HG02885 (cell line): ENCODE data around the gene CHTOP.

Source experiments
- ATAC-seq: cut with Tn5 transposase; IDR thresholded peaks from one replicate; pipeline ENCODE4 v1.9.1; 2021; ENCODE audit warnings: mild to moderate bottlenecking; ENCODE audit not compliant: unreplicated experiment, poor library complexity

The CHTOP gene

DNA sequence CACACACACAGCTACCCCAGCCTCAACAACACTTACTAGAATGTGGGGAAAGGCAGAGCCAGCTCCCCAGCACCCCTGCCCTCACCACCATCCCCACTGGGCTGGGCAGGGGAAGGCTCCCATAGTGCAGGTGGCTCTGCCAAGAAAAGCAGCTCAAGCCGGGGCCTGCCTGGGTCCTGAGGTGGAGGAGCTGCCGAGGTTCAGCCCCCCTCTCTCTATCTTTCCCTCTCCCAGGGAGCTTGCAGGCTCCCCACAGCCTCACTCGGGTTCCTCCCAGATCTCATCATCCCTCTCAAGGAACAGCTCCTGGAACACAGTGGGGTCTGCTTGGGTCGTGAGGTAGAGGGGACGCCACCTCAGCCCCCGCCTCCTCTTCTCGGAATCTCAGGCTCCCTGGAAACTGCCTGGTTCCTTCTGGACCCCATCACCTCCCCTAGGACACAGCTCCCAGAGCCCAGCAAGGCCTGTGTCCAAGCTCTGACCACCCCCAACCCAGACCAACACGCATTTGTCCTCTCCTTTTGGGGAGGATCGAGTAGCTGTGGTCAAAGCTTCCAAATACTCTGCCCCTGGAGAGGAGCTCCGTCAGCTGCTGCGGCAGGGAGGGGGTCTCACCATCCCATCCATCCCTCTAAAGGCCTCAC is 21.6 kb upstream of the CHTOP start:
- ATAC-seq: no peak

GRCh38 chr1:153612755-153613331 is 21.0 kb upstream of the CHTOP start, which contains the start of gene S100A16:
Gene S100A16 (minus strand): TSS chr1:153613137. CDS start chr1:153608151, 4,986 bp downstream.
- ATAC-seq: no peak

- ATAC-seq: no peak
Observed at GRCh38 chr1:153613406-153613805, 20.5 kb upstream of the CHTOP start.

- no peak for ATAC-seq
Observed at GRCh38 chr1:153614189-153614900, 19.5 kb upstream of the CHTOP start.

DNA sequence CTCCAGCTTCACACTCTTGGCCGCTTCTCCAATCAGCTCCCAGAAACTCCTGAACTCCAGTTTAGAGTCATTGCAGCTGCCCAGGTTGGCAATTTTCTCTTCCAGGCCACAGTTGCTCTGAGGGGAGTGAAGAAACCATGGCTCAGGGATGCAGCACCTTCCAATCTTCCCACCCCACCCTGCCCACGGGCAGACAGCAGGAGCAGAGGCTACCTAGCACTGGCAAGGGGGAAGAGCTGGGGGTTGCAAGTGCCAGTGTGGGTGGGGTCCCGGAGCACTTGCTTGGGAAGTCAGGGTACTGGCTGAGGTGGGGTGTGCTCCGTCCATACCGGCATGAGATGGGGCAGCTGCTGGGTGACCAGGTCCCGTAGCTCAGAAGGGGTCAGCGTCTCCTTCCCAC is 19.0 kb upstream of the CHTOP start:
- no peak for ATAC-seq

DNA sequence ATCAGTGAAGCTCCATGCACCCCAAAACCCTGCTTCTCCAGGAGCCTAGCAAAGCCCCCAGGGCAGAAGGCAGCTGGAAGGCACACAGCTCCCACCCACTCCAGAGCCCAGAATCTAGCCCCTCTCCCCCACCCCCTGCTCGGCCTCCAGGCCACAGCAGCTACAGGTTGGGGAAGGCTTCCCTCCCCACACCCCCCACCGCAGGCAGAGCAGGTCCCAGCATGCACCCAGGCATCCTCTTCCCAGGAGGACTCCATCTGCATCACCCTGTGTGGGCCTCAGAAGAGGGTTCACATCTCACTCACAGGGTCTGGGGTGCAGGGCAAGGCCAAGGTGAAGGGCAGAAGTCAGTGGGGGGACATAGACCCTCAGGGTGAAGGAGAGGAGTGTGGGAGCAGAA is 18.5 kb upstream of the CHTOP start:
- no peak for ATAC-seq

DNA sequence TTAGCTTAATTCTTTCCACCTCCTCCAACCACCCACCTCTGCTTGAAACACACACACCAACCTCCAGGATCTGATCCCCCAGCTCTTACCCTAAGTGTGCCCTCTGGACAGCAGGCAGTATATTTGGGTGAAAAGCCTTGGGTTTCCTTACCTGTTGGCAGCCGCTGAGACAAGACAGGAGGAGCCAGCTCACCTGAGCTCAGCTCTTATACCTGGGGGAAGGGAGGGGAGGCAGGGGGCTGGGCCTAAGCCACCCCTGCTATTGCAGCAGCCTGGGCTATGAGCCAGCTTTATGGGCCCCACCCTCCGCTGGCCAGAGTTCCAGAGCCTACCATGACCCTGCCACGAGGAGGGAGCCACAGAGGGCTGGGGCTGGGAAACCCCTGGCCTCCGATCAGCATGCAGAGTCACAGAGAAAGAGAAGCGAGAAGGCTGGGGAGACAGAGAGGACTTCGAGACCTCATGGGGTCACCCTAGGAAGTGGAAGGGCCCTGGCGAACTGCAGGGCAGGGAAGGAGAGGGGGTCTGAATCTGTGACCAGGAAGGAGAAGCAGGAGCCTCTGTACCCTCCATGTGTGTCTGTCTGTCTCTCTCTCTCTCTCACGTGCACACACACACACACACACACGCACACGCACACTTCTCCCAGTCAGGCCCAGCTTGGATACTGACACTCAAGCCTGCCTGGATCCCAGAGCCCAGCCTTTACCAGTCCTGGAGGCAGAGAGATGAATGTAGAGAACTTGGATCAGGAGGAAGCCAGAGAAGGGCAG is 17.5 kb upstream of the CHTOP start, which contains the start of gene S100A14:
Gene S100A14 (minus strand): TSS at position 182 of the 773 bp plus-strand sequence. CDS start 467 bp downstream, outside the sequence.
- no peak for ATAC-seq

GRCh38 chr1:153616917-153617311 is 17.0 kb upstream of the CHTOP start:
- no peak for ATAC-seq

GRCh38 chr1:153617663-153618062 is 16.2 kb upstream of the CHTOP start:
- peak; percentile 52 for ATAC-seq

GRCh38 chr1:153619171-153619570 is 14.7 kb upstream of the CHTOP start:
- no peak for ATAC-seq

DNA sequence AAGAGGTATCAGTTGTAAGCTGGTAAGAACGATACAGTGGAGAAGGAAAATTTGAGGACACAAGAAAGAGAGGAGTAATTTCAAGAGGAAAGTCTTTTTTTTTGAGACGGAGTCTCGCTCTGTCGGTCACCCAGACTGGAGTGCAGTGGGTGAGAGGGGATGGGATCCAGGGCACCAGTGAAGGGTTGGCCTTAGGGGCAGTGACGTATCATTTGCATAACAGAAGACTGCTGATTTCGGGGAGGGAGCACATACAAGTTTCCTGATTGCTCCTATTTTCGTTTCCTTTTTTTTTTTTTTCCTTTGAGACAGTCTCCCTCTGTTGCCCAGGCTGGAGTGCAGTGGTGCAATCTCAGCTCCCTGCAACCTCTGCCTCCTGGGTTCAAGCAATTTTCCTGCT is 10.8 kb upstream of the CHTOP start:
- no peak for ATAC-seq

DNA sequence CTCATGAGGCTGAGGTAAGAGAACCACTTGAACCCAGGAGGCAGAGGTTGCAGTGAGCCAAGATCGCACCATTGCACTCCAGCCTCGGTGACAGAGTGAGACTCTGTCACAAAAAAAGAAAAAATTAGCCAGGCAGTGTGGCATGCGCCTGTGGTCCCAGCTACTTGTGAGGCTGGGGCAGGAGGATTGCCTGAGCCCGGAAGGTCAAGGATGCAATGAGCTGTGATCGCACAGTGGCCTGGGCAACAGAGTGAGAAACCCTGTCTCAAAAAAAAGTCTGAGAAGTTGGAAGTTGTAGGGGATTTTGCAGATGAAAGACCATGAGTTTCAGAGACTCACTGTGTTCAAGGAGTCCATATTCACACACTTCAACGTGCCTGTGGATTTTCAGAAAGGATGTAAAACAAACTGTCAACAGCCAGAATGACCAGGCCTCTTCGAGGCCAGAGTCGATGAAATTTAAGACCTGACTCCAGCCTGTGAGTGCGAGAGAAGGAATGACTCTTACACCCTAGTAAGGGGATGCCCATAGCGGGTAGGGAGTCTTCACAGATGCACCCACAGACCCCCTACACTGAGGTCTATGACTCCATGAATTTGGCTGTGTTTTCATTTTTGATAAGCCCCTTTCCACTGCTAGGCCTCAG is 8.8 kb upstream of the CHTOP start:
- ATAC-seq: no peak

DNA sequence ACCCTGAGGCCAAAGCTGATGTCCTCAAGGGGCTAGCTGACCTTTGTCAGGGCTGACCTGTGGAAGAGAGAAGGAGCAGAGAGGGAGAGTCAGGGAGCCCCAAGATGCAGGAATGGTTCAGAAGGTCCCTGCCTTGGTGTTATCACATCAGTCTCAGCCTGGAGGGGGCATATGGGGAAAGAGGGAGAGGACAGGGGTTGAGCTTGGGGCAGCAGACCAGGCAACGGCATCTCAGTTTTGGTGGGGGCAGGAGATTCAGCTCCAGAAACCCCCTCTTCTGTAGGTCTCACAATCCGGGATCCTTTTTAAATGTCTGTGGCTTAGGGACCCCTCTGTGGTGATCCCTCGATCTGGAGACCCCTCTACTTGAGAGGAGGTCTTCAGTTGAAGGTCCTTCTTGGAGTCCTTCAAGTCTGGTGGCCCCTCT is 7.4 kb upstream of the CHTOP start:
- no peak for ATAC-seq

- ATAC-seq: no peak
Observed at GRCh38 chr1:153626904-153627714, 6.8 kb upstream of the CHTOP start, which contains the start of gene S100A13. Gene S100A13 (minus strand): TSS chr1:153627505. CDS start chr1:153626472, 1,033 bp downstream.

DNA sequence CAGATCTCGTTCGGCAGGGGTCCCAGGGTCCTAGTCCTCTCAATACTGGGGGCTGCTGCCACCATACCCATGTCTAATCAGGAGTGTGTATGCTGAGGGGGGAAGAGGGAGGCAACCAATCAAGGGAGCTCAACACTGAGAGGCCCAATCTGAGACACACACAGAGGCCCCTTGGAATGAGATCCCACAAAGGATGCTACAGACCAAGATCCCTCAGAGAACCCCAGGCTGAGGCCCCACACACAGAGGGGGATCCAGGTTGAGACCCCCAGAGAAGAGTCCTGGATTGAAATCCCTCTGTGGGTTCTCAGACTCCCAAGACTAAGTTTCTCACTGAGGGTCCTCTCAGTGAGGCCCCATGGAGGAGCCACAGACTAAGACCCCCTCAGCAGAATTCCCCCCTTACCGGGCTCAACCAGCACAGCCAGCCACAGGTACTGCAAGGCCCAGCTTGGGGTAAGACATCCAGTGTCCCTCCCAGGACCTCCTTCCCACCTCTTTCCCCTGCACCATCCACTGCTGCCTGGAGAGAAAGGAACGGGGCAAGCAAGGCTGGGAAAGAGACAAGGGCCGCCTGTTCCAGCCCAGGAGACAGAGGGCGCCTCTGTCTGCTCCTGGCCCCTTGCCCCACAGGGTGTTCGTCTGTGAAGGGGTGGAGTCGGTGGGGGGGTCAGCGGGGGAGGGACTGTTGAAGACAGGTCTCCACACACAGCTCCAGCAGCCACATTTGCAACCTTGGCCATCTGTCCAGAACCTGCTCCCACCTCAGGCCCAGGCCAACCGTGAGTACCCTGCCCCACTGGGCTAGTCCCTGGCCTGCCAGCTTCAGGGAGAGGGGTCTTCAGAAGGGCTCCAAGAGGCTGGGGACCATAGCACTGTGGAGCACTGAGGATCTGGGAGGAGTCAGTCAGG is 5.9 kb upstream of the CHTOP start, which contains the start of gene S100A1:
Gene S100A1 (plus strand): TSS at position 720 of the 912 bp plus-strand sequence. CDS start 2,088 bp downstream, outside the sequence.
- ATAC-seq: no peak

DNA sequence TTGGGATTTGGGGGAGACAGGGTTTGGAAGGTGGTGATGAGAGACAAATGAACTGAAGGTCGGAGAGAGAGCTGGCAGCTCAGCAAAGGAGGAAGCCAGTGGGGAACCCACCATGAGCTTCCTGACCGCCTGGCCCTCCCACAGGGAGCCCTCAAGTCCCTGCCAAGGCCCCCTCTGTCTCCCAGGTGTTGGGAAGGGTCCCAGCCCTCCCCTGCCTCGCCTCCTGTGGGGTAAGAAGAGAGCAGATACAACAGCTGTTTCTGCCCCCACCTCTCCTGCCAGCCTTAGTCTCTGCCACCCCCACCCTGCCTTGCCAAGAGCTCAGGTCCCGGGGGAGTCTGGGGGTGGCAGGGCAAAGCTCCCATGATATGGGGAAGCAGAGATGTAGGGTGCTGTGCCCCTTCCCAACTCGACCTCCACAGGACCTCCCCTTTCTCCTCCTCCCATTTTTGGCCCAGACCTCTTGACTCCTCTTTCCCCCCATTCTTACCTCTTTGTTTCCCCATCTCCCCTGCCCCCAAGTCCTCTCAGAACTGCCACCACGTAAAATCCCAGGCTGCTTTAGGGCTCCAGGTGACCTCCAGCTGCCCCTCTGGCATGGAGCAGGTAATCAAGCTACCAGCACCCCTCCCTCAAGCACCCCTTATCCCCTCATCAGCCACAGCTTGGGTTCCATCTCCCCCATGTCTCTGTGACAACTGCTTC is 5.1 kb upstream of the CHTOP start:
- no peak for ATAC-seq

DNA sequence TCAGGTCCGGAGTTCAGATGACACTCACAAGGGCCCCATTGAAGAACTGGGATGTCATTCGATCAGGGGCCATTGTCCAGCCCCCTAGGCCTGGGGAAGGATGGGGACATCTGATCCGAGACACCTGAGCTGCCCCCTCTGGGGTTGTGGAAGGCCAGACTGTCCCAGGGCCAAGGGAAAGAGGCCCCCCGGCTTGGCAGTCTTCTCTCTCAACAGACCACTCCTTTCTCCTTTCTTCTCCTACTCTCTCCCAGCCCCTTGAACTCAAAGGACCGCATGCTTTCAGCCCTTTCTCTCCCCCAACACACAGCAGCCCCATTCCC is 4.6 kb upstream of the CHTOP start:
- no peak for ATAC-seq

DNA sequence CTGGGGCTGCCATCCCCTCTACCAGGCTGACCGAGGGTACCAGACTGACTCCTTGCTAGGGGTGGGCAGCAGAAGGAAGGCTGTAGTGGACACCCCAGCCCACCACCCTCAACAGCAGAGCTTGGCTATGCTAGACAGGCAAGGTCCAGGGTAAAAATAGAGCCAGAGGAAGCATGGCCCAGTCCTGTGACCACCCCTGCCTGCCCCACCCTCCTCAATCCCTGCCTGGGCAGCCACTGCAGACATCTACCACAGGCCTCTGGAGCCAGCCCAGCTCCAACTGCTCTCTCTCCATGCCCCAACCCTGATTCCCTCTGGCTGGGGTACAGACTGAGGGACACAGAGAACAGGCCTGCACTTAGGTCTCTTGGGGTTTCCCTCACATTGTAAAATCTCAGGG is 3.9 kb upstream of the CHTOP start:
- no peak for ATAC-seq
